Stimulated activated CD8-positive, alpha-beta memory T cell treated with anti-CD3 and anti-CD28 coated beads, Interleukin-15, amount 100 ng/mL, for 1 hour (primary cell): Measurements from ENCODE around the gene RBMS2.

ENCODE experiments used
- DNase-seq: peaks from one replicate; pipeline ENCODE4 v3.0.0-alpha.2; 2020; ENCODE audit warnings: low read depth

RBMS2 gene

GRCh38 chr12:56631790-56632700, 110.4 kb downstream of the RBMS2 start:
- DNase-seq, result peak; percentile 22

- no peak for DNase-seq
These were observed 111.3 kb downstream of the RBMS2 start for GRCh38 chr12:56632701-56633467.

GRCh38 chr12:56633468-56634241, 112.0 kb downstream of the RBMS2 start:
- no peak for DNase-seq

DNA sequence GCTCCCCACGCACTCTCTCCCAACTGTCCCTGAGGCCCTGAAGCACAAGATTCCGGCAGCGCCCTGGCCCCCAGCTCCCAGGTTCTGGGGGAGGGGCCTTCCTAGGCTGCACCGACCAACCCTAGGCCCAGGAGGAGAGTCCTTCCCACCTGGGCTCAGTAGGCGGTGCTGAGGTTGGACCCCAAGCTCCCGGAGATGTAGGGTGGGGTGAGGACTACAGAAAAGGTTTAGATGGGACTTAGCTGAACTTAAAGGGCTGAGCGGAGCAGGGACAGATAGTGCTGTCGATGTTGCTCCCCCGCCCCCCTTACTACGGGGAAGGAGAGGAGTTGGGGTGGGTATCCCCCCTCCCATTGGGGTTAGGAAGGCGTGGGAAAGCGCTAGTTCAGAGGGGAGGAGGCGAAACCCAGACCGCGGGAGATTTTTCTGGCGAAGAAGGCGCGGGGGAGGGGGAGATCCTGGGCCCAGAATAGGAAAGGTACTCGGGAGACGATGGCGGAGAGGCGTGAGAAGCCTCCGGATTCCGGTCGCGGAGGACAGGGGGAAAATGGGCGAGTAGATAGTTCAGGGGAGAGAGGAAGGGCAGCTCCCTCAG, 112.7 kb downstream of the RBMS2 start:
- no peak for DNase-seq

DNA sequence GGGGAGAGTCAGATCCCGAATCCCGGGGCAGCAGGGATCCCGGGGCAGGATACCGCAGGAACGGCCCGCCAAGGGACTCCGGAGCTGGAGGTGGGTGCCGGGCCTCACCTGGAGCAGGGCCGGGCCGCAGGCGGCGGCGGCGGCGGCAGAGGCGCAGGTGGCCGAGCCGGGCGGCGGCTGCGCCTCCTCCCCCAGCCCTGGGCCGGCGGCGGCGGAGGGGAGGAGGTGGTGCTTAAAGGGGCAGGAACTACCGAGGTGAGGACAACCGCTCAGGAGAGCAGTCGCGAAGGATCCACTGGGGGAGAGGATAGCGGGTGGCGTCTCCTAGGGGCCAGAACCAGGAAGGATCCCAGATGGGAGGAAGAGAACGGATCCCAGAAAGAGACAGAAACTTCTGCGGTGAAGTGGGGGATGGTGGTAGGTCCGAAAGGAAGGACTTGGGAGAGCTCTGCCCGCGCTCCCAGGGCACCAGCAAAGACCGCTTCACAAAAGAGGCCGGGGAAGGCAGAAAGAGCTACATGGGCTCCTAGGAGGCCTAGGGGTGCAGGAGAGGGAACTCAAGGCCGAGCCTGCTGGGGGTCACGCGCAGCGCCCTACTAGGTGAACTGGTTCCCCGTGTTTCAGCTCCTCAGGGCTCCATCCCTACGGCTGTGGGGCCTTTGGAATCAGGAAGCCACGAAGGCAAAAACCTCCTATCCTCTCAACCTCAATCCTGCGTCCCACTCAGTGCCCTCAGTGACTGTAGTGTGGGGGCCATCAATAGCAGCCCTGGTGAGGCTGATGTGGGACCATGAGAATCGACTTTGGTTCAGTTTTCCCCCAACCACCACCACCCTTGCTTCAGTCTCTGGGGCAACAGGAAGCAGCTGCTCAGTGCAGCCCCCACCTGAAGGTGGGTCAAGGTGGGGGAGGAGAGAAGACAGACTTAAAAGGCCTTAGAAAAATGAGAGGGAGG, 113.5 kb downstream of the RBMS2 start:
- DNase-seq, result peak; percentile 27

GRCh38 chr12:56635806-56636674, 114.4 kb downstream of the RBMS2 start:
- DNase-seq, result peak; percentile 71

- peak; percentile 89 for DNase-seq
These were observed 115.3 kb downstream of the RBMS2 start for GRCh38 chr12:56636675-56637540.

DNA sequence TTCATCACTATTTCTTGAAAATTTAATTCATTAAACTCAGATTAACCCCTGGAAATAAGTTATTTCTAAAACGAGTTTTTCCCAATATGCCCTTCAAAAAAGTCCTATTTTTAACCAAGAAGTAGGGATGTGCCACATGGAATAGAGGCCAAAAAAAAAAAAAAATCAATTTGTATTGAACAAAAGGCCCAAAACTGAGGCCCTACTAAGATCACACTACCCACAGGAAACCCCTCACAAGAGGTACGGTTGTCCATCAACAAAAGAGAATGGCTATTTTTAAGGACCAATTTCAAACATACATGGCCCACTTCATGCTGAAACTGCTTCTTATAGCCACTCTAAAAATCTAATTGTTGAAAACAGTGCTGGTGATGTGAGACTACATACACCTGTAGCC, 116.0 kb downstream of the RBMS2 start:
- DNase-seq, result no peak

GRCh38 chr12:56641219-56641618, 119.6 kb downstream of the RBMS2 start:
- no peak for DNase-seq

DNA sequence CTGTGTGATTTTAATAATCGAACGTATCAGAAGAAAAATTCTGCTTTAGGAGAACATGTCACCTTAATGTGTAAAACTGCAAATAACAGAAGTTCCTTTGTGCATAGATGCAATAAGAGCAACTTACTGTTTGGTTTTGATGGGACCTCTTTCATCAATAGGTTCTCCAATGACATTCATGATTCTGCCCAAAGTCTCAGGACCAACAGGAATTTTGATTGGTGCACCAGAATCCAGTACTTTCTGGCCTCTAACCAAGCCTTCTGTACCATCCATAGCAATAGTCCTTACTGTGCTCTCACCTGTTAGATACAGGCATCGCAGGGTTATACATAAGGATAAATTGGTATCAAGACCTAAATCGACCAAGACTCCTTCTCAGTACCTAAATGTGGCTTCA, 123.0 kb downstream of the RBMS2 start:
- DNase-seq, result no peak

GRCh38 chr12:56645201-56645716, 123.6 kb downstream of the RBMS2 start:
- DNase-seq, result no peak
